Measurements from ENCODE around the gene SMPD4. TPM values are rescaled to one million over a fixed set of nuclear protein-coding genes. Genes with fewer than 3 reads are reported as not detected.

Gene SMPD4
- total and polyA plus RNA-seq, 2 of the 8 experiments (the other 6 are each of a cell fraction or from before 2014, with no cell fraction given), result 102 to 106 TPM

DNA sequence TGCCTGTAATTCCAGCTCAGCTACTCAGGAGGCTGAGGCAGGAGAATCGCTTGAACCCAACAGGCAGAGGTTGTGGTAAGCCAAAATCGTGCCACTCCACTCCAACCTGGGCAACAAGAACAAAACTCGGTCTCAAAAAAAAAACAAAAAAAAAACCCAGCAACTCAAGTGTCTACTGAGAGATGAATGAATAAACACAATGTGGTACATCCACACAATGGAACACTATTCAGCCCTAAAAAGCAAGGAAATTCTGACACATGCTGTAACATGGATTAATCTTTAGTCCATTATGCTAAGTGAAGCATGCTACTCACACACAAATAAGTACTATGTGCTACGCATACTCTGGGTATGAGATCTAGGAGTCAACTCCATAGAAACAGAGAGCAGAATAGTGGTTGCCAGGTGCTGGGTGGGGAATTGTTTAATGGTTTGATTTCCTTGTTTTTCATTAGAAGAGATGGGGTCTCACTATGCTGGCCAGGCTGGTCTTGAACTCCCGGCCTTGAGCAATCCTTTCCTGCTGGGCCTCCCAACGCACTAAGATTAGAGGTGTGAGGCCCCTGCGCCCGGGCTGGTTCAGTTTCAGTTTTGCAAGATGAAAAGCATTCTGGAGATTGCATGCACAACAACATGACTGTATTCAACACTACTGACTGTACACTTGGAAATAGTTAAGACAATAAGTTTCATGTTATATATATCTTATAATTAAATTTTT, 15.9 kb downstream of the SMPD4 start (continued):
- TF ChIP-seq CTBP2 (IDR thresholded peaks at IDR 0.05; ENCODE audit: borderline replicate concordance, insufficient read depth, insufficient read length, low read length), result no peak
- no peak for TF ChIP-seq YY1 (IDR thresholded peaks at IDR 0.05; ENCODE audit: low read depth, low read length)
- no peak for TF ChIP-seq FOSL1 (IDR thresholded peaks at IDR 0.05; ENCODE audit: insufficient read depth, low read depth, low read length)
- TF ChIP-seq JUN (IDR thresholded peaks at IDR 0.05; ENCODE audit: low read depth, low read length), result no peak
- TF ChIP-seq RBBP5 (IDR thresholded peaks at IDR 0.05; ENCODE audit: borderline replicate concordance, low read depth, low read length), result no peak
- TF ChIP-seq CEBPB (IDR thresholded peaks at IDR 0.05; ENCODE audit: low read depth, low read length), result no peak
- TF ChIP-seq BRCA1 (IDR thresholded peaks at IDR 0.05; ENCODE audit: low read depth, low read length), result no peak
